SK-N-SH treated with all-trans-retinoic acid at 6 μM for 48 hours (cell line): Measurements from ENCODE around the gene MED9.

Experiments
- ATAC-seq: fragments of 200-7000 bp; cut with Tn5 transposase; 3 replicates; pipeline ENCODE4 v1.9.1; 2020; ENCODE audit warnings: mild to moderate bottlenecking, moderate library complexity
- ARNTL ChIP-seq: fragments of 450-650 bp; formaldehyde crosslinking; IDR thresholded peaks from 2 replicates; pipeline ENCODE4 v1.5.0; 2020; ENCODE audit warnings: low read depth, mild to moderate bottlenecking, moderate library complexity, borderline replicate concordance
- BACH2 ChIP-seq: fragments of 250-450 bp; sonication (Bioruptor Pico); IDR thresholded peaks from 2 replicates; pipeline ENCODE4 v1.9.0; 2021; ENCODE audit warnings: mild to moderate bottlenecking, borderline replicate concordance
- CSDC2 ChIP-seq: fragments of 250-450 bp; sonication (Bioruptor Pico); IDR thresholded peaks from 2 replicates; pipeline ENCODE4 v1.5.0; 2020; ENCODE audit warnings: mild to moderate bottlenecking, moderate library complexity
- GLIS3 ChIP-seq: fragments of 250-450 bp; sonication (Bioruptor Pico); IDR thresholded peaks from 2 replicates; pipeline ENCODE4 v1.5.0; 2020; ENCODE audit warnings: mild to moderate bottlenecking, moderate library complexity
- ISL1 ChIP-seq: fragments of 250-450 bp; sonication (Bioruptor Pico); IDR thresholded peaks from 2 replicates; pipeline ENCODE4 v2.1.2; 2022; ENCODE audit warnings: mild to moderate bottlenecking, moderate library complexity
- OSR1 ChIP-seq: fragments of 250-450 bp; sonication (Bioruptor Pico); IDR thresholded peaks from 2 replicates; pipeline ENCODE4 v1.8.0; 2022; ENCODE audit warnings: moderate library complexity, mild to moderate bottlenecking, inconsistent platforms
- PPARA ChIP-seq: fragments of 250-450 bp; sonication (Bioruptor Pico); IDR thresholded peaks from 2 replicates; pipeline ENCODE4 v1.5.0; 2020; ENCODE audit warnings: mild to moderate bottlenecking, borderline replicate concordance
- SNAI2 ChIP-seq: fragments of 250-450 bp; sonication (Bioruptor Pico); IDR thresholded peaks from 2 replicates; pipeline ENCODE4 v1.5.0; 2020; ENCODE audit warnings: mild to moderate bottlenecking, moderate library complexity
- TCF4 ChIP-seq: fragments of 250-450 bp; sonication (Bioruptor Pico); IDR thresholded peaks from 2 replicates; pipeline ENCODE4 v1.8.0; 2021; ENCODE audit warnings: mild to moderate bottlenecking, moderate library complexity, borderline replicate concordance
- TOX ChIP-seq: fragments of 250-450 bp; sonication (Bioruptor Pico); IDR thresholded peaks from 2 replicates; pipeline ENCODE4 v1.8.0; 2021; ENCODE audit warnings: mild to moderate bottlenecking, moderate library complexity, borderline replicate concordance
- ZC3H10 ChIP-seq: fragments of 250-450 bp; sonication (Bioruptor Pico); IDR thresholded peaks from 2 replicates; pipeline ENCODE4 v1.5.1; 2021; ENCODE audit warnings: mild to moderate bottlenecking, moderate library complexity
- ZFP30 ChIP-seq: fragments of 450-650 bp; formaldehyde crosslinking; IDR thresholded peaks from 2 replicates; pipeline ENCODE4 v1.5.0; 2022; ENCODE audit warnings: mild to moderate bottlenecking, moderate library complexity
- ZNF565 ChIP-seq: fragments of 450-650 bp; formaldehyde crosslinking; conservative IDR thresholded peaks from 2 replicates; pipeline ENCODE4 v1.5.0; 2020; ENCODE audit warnings: low read depth, mild to moderate bottlenecking, moderate library complexity
- ZNF70 ChIP-seq: fragments of 450-650 bp; formaldehyde crosslinking; IDR thresholded peaks from 2 replicates; pipeline ENCODE4 v1.5.0; 2020; ENCODE audit warnings: mild to moderate bottlenecking, moderate library complexity
- ZNF8 ChIP-seq: fragments of 450-650 bp; formaldehyde crosslinking; IDR thresholded peaks from 2 replicates; pipeline ENCODE4 v1.5.0; 2020; ENCODE audit warnings: mild to moderate bottlenecking, moderate library complexity
- TF ChIP-seq, protein P1 (sequence below): fragments of 250-450 bp; sonication (Bioruptor Pico); IDR thresholded peaks from 2 replicates; pipeline ENCODE4 v1.5.1; 2020; ENCODE audit warnings: low read depth, mild to moderate bottlenecking, moderate library complexity
- TF ChIP-seq, protein P2 (sequence below): fragments of 250-450 bp; sonication (Bioruptor Pico); IDR thresholded peaks from 2 replicates; pipeline ENCODE4 v1.5.0; 2020; ENCODE audit warnings: mild to moderate bottlenecking, moderate library complexity
- TF ChIP-seq, protein P3 (sequence below): fragments of 250-450 bp; sonication (Bioruptor Pico); IDR thresholded peaks from 2 replicates; pipeline ENCODE4 v1.8.0; 2020; ENCODE audit warnings: mild to moderate bottlenecking, moderate library complexity, borderline replicate concordance
- TF ChIP-seq, protein P4 (sequence below): fragments of 250-450 bp; sonication (Bioruptor Pico); IDR thresholded peaks from 2 replicates; pipeline ENCODE4 v1.5.1; 2021; ENCODE audit warnings: mild to moderate bottlenecking, moderate library complexity

The MED9 gene

DNA sequence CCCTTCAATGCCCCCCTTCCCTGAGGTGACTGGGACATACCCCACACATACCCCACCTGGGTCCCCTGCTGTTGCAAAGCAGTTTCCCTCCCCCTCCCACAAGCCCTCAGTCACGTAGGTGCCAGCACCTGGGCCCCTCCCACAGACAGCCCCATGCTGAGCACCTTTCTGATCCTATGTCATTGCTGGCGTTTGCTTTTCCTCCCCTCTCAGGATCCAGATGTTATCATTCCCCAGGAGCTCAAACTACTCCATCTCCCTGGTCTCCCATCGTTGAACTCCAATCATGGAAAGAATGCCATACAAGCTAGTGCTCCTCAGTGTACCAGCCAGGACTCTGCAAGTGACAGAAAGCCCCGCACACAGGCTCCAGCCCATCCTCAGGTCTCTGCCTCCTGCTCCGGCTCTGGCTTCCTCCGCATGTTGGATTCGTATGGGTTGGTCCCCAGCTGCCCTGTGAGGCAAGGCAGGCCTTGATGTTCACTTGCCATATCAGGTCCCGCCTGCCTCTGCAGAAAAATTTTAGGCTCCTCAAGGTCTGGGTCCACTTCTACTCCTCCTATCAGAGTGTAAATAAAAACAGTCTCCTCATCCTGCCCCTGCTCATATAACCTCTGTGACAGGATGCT is 31.4 kb upstream of the MED9 start:
- no peak for TF ChIP-seq ZNF70 (CRISPR knock-in tag)
- no peak for TF ChIP-seq ZC3H10 (CRISPR knock-in tag)
- no peak for TF ChIP-seq ZFP30 (CRISPR knock-in tag)
- TF ChIP-seq TCF4 (CRISPR knock-in tag): no peak
- TF ChIP-seq CSDC2: no peak
- no peak for TF ChIP-seq GLIS3 (CRISPR knock-in tag)
- TF ChIP-seq OSR1 (CRISPR knock-in tag): no peak
- no peak for ATAC-seq

DNA sequence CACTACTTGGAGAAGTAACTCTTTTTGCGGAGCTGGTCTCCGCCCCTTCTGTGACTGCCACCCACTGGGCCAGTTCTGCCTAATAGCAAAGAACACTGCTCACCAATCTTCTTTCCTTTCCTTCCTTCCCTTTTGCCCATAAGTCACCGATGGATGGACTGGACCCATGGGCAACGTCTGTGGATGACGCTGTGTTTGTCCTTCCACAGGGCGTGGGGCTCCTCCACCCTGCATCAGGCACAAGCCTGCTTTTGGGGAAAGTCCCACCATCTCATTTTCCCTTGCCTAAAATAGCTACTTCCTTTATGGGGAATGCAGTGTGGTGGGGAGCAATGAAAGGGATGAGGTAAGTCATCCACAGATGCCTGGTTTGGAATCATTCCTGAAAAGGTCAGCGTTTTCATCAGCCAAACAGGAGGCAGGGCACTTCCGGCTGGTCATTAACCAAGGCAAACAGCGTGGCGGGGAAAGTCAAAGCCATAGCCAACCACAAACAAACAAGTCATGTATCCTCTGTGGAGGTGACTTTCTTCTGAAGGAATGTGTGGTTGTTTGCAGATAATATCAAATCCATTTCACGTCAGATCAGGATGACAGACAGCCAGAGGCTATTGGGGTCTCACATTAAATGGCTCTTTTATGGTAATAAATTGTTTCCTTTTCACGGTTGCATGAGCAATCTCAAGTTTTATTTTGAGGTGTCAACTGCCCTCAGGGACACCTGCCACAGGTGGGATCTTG is 30.7 kb upstream of the MED9 start:
- TF ChIP-seq ZNF565 (CRISPR knock-in tag): no peak
- TF ChIP-seq ARNTL: no peak
- TF ChIP-seq PPARA: no peak
- TF ChIP-seq TOX: no peak
- TF ChIP-seq, protein P1, sequence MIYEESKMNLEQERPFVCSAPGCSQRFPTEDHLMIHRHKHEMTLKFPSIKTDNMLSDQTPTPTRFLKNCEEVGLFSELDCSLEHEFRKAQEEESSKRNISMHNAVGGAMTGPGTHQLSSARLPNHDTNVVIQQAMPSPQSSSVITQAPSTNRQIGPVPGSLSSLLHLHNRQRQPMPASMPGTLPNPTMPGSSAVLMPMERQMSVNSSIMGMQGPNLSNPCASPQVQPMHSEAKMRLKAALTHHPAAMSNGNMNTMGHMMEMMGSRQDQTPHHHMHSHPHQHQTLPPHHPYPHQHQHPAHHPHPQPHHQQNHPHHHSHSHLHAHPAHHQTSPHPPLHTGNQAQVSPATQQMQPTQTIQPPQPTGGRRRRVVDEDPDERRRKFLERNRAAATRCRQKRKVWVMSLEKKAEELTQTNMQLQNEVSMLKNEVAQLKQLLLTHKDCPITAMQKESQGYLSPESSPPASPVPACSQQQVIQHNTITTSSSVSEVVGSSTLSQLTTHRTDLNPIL: no peak
- TF ChIP-seq TCF4 (CRISPR knock-in tag): no peak
- no peak for TF ChIP-seq ISL1 (CRISPR knock-in tag)
- no peak for TF ChIP-seq OSR1 (CRISPR knock-in tag)
- TF ChIP-seq GLIS3 (CRISPR knock-in tag): no peak
- TF ChIP-seq, protein P2, sequence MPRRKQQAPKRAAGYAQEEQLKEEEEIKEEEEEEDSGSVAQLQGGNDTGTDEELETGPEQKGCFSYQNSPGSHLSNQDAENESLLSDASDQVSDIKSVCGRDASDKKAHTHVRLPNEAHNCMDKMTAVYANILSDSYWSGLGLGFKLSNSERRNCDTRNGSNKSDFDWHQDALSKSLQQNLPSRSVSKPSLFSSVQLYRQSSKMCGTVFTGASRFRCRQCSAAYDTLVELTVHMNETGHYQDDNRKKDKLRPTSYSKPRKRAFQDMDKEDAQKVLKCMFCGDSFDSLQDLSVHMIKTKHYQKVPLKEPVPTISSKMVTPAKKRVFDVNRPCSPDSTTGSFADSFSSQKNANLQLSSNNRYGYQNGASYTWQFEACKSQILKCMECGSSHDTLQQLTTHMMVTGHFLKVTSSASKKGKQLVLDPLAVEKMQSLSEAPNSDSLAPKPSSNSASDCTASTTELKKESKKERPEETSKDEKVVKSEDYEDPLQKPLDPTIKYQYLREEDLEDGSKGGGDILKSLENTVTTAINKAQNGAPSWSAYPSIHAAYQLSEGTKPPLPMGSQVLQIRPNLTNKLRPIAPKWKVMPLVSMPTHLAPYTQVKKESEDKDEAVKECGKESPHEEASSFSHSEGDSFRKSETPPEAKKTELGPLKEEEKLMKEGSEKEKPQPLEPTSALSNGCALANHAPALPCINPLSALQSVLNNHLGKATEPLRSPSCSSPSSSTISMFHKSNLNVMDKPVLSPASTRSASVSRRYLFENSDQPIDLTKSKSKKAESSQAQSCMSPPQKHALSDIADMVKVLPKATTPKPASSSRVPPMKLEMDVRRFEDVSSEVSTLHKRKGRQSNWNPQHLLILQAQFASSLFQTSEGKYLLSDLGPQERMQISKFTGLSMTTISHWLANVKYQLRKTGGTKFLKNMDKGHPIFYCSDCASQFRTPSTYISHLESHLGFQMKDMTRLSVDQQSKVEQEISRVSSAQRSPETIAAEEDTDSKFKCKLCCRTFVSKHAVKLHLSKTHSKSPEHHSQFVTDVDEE (CRISPR knock-in tag): no peak
- TF ChIP-seq BACH2 (CRISPR knock-in tag): no peak
- no peak for TF ChIP-seq ZNF70 (CRISPR knock-in tag)
- ATAC-seq: no peak; the same call in 1 of the 3 replicates

DNA sequence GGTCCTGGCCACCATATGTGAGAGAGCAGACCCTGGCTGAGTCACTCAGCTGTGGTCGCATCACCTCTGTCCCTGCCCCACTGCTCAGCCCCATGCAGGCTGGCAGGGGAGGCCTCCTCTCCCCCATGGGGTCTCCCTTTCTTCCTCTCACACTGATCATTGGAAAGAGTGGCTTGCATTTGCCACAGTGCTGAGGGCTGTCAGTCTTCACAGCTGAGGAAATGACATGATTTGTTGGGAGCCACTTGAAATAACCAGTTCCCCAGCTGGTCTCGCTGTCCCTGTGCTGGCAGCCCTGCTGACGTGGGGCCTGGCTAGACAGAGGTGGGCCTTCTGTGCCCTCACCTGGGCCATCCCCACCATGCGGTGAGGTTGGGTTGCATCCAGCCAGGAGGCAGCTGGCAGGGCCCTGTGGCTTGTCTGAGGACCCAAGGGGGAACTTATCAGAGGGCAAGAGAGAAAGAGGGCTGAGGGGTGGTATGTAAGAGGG is 30.1 kb upstream of the MED9 start:
- TF ChIP-seq, protein P3, sequence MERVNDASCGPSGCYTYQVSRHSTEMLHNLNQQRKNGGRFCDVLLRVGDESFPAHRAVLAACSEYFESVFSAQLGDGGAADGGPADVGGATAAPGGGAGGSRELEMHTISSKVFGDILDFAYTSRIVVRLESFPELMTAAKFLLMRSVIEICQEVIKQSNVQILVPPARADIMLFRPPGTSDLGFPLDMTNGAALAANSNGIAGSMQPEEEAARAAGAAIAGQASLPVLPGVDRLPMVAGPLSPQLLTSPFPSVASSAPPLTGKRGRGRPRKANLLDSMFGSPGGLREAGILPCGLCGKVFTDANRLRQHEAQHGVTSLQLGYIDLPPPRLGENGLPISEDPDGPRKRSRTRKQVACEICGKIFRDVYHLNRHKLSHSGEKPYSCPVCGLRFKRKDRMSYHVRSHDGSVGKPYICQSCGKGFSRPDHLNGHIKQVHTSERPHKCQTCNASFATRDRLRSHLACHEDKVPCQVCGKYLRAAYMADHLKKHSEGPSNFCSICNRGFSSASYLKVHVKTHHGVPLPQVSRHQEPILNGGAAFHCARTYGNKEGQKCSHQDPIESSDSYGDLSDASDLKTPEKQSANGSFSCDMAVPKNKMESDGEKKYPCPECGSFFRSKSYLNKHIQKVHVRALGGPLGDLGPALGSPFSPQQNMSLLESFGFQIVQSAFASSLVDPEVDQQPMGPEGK (CRISPR knock-in tag): no peak
- no peak for TF ChIP-seq BACH2 (CRISPR knock-in tag)
- TF ChIP-seq ARNTL: no peak
- no peak for TF ChIP-seq ZNF8
- no peak for TF ChIP-seq ZFP30 (CRISPR knock-in tag)
- TF ChIP-seq GLIS3 (CRISPR knock-in tag): no peak
- TF ChIP-seq, protein P1: no peak
- TF ChIP-seq, protein P4, sequence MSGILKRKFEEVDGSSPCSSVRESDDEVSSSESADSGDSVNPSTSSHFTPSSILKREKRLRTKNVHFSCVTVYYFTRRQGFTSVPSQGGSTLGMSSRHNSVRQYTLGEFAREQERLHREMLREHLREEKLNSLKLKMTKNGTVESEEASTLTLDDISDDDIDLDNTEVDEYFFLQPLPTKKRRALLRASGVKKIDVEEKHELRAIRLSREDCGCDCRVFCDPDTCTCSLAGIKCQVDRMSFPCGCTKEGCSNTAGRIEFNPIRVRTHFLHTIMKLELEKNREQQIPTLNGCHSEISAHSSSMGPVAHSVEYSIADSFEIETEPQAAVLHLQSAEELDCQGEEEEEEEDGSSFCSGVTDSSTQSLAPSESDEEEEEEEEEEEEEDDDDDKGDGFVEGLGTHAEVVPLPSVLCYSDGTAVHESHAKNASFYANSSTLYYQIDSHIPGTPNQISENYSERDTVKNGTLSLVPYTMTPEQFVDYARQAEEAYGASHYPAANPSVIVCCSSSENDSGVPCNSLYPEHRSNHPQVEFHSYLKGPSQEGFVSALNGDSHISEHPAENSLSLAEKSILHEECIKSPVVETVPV (CRISPR knock-in tag): no peak
- no peak for TF ChIP-seq ISL1 (CRISPR knock-in tag)
- no peak for ATAC-seq

DNA sequence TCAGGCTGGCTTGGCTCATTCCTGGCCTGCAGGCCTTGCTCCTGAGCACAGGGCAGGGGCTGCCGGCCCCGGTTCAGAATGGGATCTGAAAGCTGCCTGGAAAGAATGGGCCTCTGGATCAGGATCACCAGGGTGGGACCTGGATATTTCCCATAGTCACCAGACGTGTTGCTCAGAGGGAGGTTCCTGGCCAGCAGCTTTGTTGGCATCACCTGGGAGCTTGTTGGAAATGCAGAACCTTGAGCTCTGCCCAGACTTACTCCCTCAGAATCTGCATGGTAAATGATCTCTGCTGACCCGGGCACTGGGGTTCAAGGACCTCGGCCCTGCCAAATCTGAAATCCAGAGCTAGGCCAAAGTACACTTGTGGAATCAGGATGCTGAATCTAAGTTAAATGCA is 29.5 kb upstream of the MED9 start:
- TF ChIP-seq SNAI2 (CRISPR knock-in tag) (no peak), OSR1 (CRISPR knock-in tag) (no peak), ZNF8 (no peak), BACH2 (CRISPR knock-in tag) (no peak), TOX (no peak), ZNF70 (CRISPR knock-in tag) (no peak), GLIS3 (CRISPR knock-in tag) (no peak), ZFP30 (CRISPR knock-in tag) (no peak), ZNF565 (CRISPR knock-in tag) (no peak)
- TF ChIP-seq, protein P1: no peak
- TF ChIP-seq, protein P4 (CRISPR knock-in tag): no peak
- TF ChIP-seq, all 23 proteins: peak for 0
- no peak for ATAC-seq
